Mesendoderm (in vitro differentiated cells): ENCODE data around the gene CISD1.
"Not testable (repeated sequence)": the region's sequence is repeated elsewhere in the genome, so short reads cannot be mapped to it uniquely, and the experiment has no call there.

Source experiments
- DNase-seq: peaks from one replicate; pipeline ENCODE4 v3.0.0; 2013
- H2AK5ac ChIP-seq: 2 replicates; pipeline ENCODE4 v1.6.1; 2013; ENCODE audit warnings: low read length, inconsistent platforms
- H2BK120ac ChIP-seq: 2 replicates; pipeline ENCODE4 v1.6.1; 2013; ENCODE audit warnings: low read depth, mild to moderate bottlenecking, low read length, moderate library complexity, mixed read lengths
- H2BK15ac ChIP-seq: replicated peaks from 2 replicates; pipeline ENCODE4 v1.6.1; 2013; ENCODE audit warnings: low read depth, mild to moderate bottlenecking, moderate library complexity
- H2BK5ac ChIP-seq: 2 replicates; pipeline ENCODE4 v1.6.1; 2013; ENCODE audit warnings: low read length, inconsistent platforms
- H3K18ac ChIP-seq: 2 replicates; pipeline ENCODE4 v1.6.1; 2013; ENCODE audit warnings: mild to moderate bottlenecking, low read length, mixed read lengths
- H3K23ac ChIP-seq: one replicate; pipeline ENCODE4 v1.6.1; 2013; ENCODE audit warnings: low read length
- H3K27ac ChIP-seq: 2 replicates; pipeline ENCODE4 v1.5.1; 2013; ENCODE audit warnings: low read depth, mild to moderate bottlenecking, inconsistent platforms, low read length, moderate library complexity
- H3K27me3 ChIP-seq: 2 replicates; pipeline ENCODE4 v1.6.1; 2013; ENCODE audit warnings: low read length, control low read depth, mild to moderate bottlenecking, inconsistent platforms; ENCODE audit not compliant: insufficient read depth, poor library complexity
- H3K36me3 ChIP-seq: 2 replicates; pipeline ENCODE4 v1.6.1; 2013; ENCODE audit warnings: low read length, inconsistent platforms; ENCODE audit not compliant: control insufficient read depth, insufficient read depth
- H3K4ac ChIP-seq: one replicate; pipeline ENCODE4 v1.6.1; 2013; ENCODE audit warnings: low read depth, mild to moderate bottlenecking, low read length, moderate library complexity
- H3K4me1 ChIP-seq: 2 replicates; pipeline ENCODE4 v1.6.1; 2013; ENCODE audit warnings: low read depth, low read length, inconsistent platforms; ENCODE audit not compliant: control insufficient read depth
- H3K4me2 ChIP-seq: 2 replicates; pipeline ENCODE4 v1.6.1; 2013; ENCODE audit warnings: low read length
- H3K4me3 ChIP-seq: 2 replicates; pipeline ENCODE4 v1.5.1; 2013; ENCODE audit warnings: mild to moderate bottlenecking, low read length
- H3K56ac ChIP-seq: one replicate; pipeline ENCODE4 v1.6.1; 2013; ENCODE audit warnings: low read length
- H3K79me1 ChIP-seq: 2 replicates; pipeline ENCODE4 v1.6.1; 2013; ENCODE audit warnings: low read length, inconsistent platforms
- H3K79me2 ChIP-seq: 2 replicates; pipeline ENCODE4 v1.6.1; 2013; ENCODE audit warnings: mild to moderate bottlenecking, low read length; ENCODE audit not compliant: control insufficient read depth, insufficient read depth
- H3K9ac ChIP-seq: 2 replicates; pipeline ENCODE4 v1.6.1; 2013; ENCODE audit warnings: low read length, inconsistent platforms
- H4K5ac ChIP-seq: one replicate; pipeline ENCODE4 v1.6.1; 2013; ENCODE audit warnings: low read length
- H4K8ac ChIP-seq: one replicate; pipeline ENCODE4 v1.6.1; 2013; ENCODE audit warnings: low read depth, mild to moderate bottlenecking, control low read depth, low read length, moderate library complexity
- WGBS: extraction: QIAGEN DNeasy Blood & Tissue Kit; methylation state at CpG from one replicate; pipeline ENCODE4 v1.1.7; 2013; ENCODE audit warnings: low lambda C conversion rate, missing lambda C conversion rate; ENCODE audit not compliant: insufficient coverage; ENCODE audit errors: extremely low coverage; 5-methylcytosine and 5-hydroxymethylcytosine counted together

CISD1 gene

GRCh38 chr10:58243801-58244200 is 25.2 kb upstream of the CISD1 start:
- not testable (repeated sequence) for H2BK15ac ChIP-seq, H2AK5ac ChIP-seq, H3K23ac ChIP-seq, H2BK5ac ChIP-seq, H3K18ac ChIP-seq, H3K27me3 ChIP-seq, H3K27ac ChIP-seq, H4K5ac ChIP-seq, H3K4me1 ChIP-seq, H3K56ac ChIP-seq, DNase-seq, H3K4me2 ChIP-seq, H3K4me3 ChIP-seq, H4K8ac ChIP-seq, H3K4ac ChIP-seq, H3K9ac ChIP-seq, H3K36me3 ChIP-seq, H2BK120ac ChIP-seq, H3K79me1 ChIP-seq, H3K79me2 ChIP-seq
- no CpG with 5 or more reads among the region's 31 CpGs for WGBS

- H3K36me3 ChIP-seq, H3K56ac ChIP-seq, H3K79me2 ChIP-seq, H4K8ac ChIP-seq, H3K18ac ChIP-seq, H2BK15ac ChIP-seq, H4K5ac ChIP-seq, H3K79me1 ChIP-seq, H3K27me3 ChIP-seq, H3K4me1 ChIP-seq, H2BK120ac ChIP-seq, H3K4ac ChIP-seq, H3K9ac ChIP-seq, H3K27ac ChIP-seq, H3K4me3 ChIP-seq, H2BK5ac ChIP-seq, H3K4me2 ChIP-seq, H3K23ac ChIP-seq, H2AK5ac ChIP-seq: not testable (repeated sequence)
- no CpG with 5 or more reads among the region's 28 CpGs for WGBS
- DNase-seq = peak; percentile 23
Measured at GRCh38 chr10:58244242-58244641, 24.7 kb upstream of the CISD1 start.

- not testable (repeated sequence) for H3K79me1 ChIP-seq, H4K5ac ChIP-seq, H2BK15ac ChIP-seq, H3K56ac ChIP-seq, H3K18ac ChIP-seq, H3K4me2 ChIP-seq, H2BK5ac ChIP-seq, H2AK5ac ChIP-seq, H3K27ac ChIP-seq, H3K4me3 ChIP-seq, H3K23ac ChIP-seq, DNase-seq, H3K9ac ChIP-seq, H4K8ac ChIP-seq, H2BK120ac ChIP-seq, H3K79me2 ChIP-seq, H3K27me3 ChIP-seq, H3K4me1 ChIP-seq, H3K4ac ChIP-seq, H3K36me3 ChIP-seq
- no CpG with 5 or more reads among the region's 3 CpGs for WGBS
Measured at GRCh38 chr10:58244666-58245065, 24.3 kb upstream of the CISD1 start.

DNA sequence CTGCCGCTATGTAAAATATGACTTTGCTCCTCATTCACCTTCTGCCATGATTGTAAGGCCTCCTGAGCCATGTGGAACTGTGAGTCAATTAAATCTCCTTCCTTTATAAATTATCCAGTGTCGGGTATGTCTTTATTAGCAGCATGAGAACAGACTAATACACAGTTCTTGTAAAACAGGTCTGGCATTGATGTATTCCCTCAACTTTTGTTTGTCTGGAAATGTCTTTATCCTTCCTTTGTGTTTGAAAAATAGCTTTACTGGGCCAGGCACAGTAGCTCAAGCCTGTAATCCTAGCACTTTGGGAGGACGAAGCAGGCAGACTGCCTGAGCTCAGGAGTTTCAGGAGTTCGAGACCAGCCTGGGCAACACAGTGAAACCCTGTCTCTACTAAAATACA is 15.8 kb upstream of the CISD1 start:
- Histone ChIP-seq H3K56ac (no peak overlapping the region), H2BK15ac (no peak overlapping the region), H3K79me2 (no peaks in the 10 kb centered on the region), H4K8ac (no peak overlapping the region), H2BK5ac (no peak overlapping the region), H3K9ac (no peak overlapping the region), H3K79me1 (peaks cover 2% of the 10 kb centered on the region), H2BK120ac (no peak overlapping the region), H4K5ac (no peak overlapping the region), H3K4me1 (no peaks in the 10 kb centered on the region), H3K23ac (no peak overlapping the region), H3K27me3 (no peaks in the 10 kb centered on the region), H3K4ac (no peak overlapping the region), H3K27ac (no peak overlapping the region), H3K4me2 (no peak overlapping the region), H3K36me3 (no peaks in the 10 kb centered on the region), H3K4me3 (no peak overlapping the region), H3K18ac (no peak overlapping the region), H2AK5ac (no peak overlapping the region)
- WGBS = no CpG with 5 or more reads among the region's 4 CpGs
- DNase-seq = no peak

- no peak overlapping the region for H3K56ac ChIP-seq
- H2BK15ac ChIP-seq = no peak overlapping the region
- H3K4me2 ChIP-seq = no peak overlapping the region
- H3K27me3 ChIP-seq = no peaks in the 10 kb centered on the region
- no peak overlapping the region for H3K27ac ChIP-seq
- H4K8ac ChIP-seq = no peak overlapping the region
- no peak for DNase-seq
- no peak overlapping the region for H2AK5ac ChIP-seq
- no CpG with 5 or more reads among the region's 1 CpG for WGBS
- H3K4me3 ChIP-seq = no peak overlapping the region
- no peak overlapping the region for H2BK120ac ChIP-seq
- H3K4ac ChIP-seq = no peak overlapping the region
- H3K36me3 ChIP-seq = no peaks in the 10 kb centered on the region
- no peak overlapping the region for H4K5ac ChIP-seq
- H3K23ac ChIP-seq = no peak overlapping the region
- H3K4me1 ChIP-seq = no peaks in the 10 kb centered on the region
- H3K79me2 ChIP-seq = no peaks in the 10 kb centered on the region
- no peak overlapping the region for H3K9ac ChIP-seq
- H3K18ac ChIP-seq = no peak overlapping the region
- H3K79me1 ChIP-seq = peaks cover 2% of the 10 kb centered on the region
- H2BK5ac ChIP-seq = no peak overlapping the region
Measured at GRCh38 chr10:58254644-58255043, 14.3 kb upstream of the CISD1 start.

DNA sequence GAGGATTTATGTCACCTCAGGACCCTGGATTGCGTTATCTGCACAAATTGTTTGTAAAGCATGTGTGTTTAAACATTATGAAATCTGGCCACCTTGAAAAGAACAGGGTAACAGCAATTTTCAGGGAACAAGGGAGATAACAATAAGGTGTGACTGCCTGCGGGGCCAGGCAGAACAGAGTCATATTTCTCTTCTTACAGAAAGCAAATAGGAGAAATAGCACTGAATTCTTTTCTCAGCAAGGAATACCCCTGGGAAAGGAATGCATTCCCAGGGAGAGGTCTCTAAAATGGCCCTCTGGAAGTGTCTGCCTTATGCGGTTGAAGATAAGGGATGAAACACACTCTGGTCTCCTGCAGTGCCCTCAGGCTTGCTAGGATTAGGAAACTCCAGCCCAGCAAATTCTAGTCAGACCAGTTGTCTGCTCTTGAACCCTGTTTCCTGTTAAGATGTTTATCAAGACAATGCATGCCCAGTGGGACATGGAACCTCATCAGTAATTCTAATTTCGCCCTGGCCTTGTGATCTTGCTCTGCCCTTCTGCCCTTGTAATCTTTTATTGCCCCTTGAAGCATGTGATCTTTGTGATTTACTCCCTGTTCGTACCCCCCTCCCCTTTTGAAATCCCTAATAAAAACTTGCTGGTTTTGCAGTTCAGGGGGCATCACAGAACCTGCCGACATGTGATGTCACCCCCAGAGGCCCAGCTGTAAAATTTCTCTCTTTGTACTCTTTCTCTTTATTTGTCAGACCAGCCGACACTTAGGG is 12.8 kb upstream of the CISD1 start:
- not testable (repeated sequence) for H3K9ac ChIP-seq, H3K56ac ChIP-seq, H3K4me1 ChIP-seq, H2BK5ac ChIP-seq, H3K27ac ChIP-seq, H3K23ac ChIP-seq, H3K36me3 ChIP-seq, H2BK15ac ChIP-seq, H3K79me2 ChIP-seq, H4K5ac ChIP-seq, H3K4me3 ChIP-seq, H3K79me1 ChIP-seq, H3K4me2 ChIP-seq, H2BK120ac ChIP-seq, H4K8ac ChIP-seq, H2AK5ac ChIP-seq, H3K4ac ChIP-seq, H3K27me3 ChIP-seq, H3K18ac ChIP-seq
- no CpG with 5 or more reads among the region's 7 CpGs for WGBS
- peak; percentile 83 for DNase-seq
